A204.1 (cell line): ENCODE data around the gene IL16.

ENCODE experiments used
- FAIRE-seq: peaks from 2 replicates; lab custom pipeline; 2012; peaks lifted over from hg19 to GRCh38; lab: Jason Lieb, UNC

The IL16 gene

GRCh38 chr15:81257435-81257834 is 60.8 kb downstream of the IL16 start:
- FAIRE-seq: no peak

- FAIRE-seq: no peak
Observed at GRCh38 chr15:81258455-81258854, 61.8 kb downstream of the IL16 start.

GRCh38 chr15:81259760-81260298 is 63.1 kb downstream of the IL16 start:
- FAIRE-seq: no peak

GRCh38 chr15:81261172-81261811 is 64.6 kb downstream of the IL16 start:
- FAIRE-seq: no peak

- no peak for FAIRE-seq
Observed at GRCh38 chr15:81263477-81263876, 66.8 kb downstream of the IL16 start.

GRCh38 chr15:81264072-81264857 is 67.6 kb downstream of the IL16 start:
- no peak for FAIRE-seq

GRCh38 chr15:81265256-81265943 is 68.7 kb downstream of the IL16 start:
- FAIRE-seq: no peak

GRCh38 chr15:81265944-81266775 is 69.5 kb downstream of the IL16 start:
- no peak for FAIRE-seq

GRCh38 chr15:81268340-81268739 is 71.7 kb downstream of the IL16 start:
- no peak for FAIRE-seq

- FAIRE-seq: no peak
Observed at GRCh38 chr15:81268881-81269601, 72.4 kb downstream of the IL16 start.

- FAIRE-seq: no peak
Observed at GRCh38 chr15:81270188-81270587, 73.5 kb downstream of the IL16 start.

- no peak for FAIRE-seq
Observed at GRCh38 chr15:81270781-81271491, 74.3 kb downstream of the IL16 start.

- no peak for FAIRE-seq
Observed at GRCh38 chr15:81271761-81272644, 75.3 kb downstream of the IL16 start.

GRCh38 chr15:81273200-81273599 is 76.5 kb downstream of the IL16 start:
- FAIRE-seq: no peak

GRCh38 chr15:81273855-81274254 is 77.2 kb downstream of the IL16 start:
- no peak for FAIRE-seq

GRCh38 chr15:81274255-81274654 is 77.6 kb downstream of the IL16 start:
- FAIRE-seq: no peak

- FAIRE-seq: peak; percentile 86
Observed at GRCh38 chr15:81274931-81275707, 78.4 kb downstream of the IL16 start.

GRCh38 chr15:81275711-81276392 is 79.2 kb downstream of the IL16 start:
- no peak for FAIRE-seq
